ENCODE measurements around the gene YPEL3.

YPEL3 gene

GRCh38 chr16:30064729-30065101 lies 31.3 kb downstream of the YPEL3 start:
- Histone ChIP-seq H3K27ac (ENCODE audit: extremely low read depth, low read depth, low read length) (peak overlapping the region; percentile 100), H3K4me1 (ENCODE audit: control insufficient read depth, insufficient read depth, low read length) (peaks cover 2% of the 10 kb centered on the region; the same call in 1 of the 2 replicates), H3K36me3 (ENCODE audit: control insufficient read depth in 2 of 2, insufficient read depth in 1 of 2, low read length in 2 of 2) (peaks cover 11 to 45% of the 10 kb centered on the region in 2 experiments; a peak in 2 of 3 replicates), H3K4me3 (ENCODE audit: low read depth, low read length) (peak overlapping the region; percentile 94), H3K9me3 (ENCODE audit: control insufficient read depth, insufficient read depth, low read depth, low read length) (no peaks in the 10 kb centered on the region)
- CTCF ChIA-PET: interaction anchor here (0.7 to 3.6 kb wide), 4 partner anchors 10 to 117 kb away, joined by 3 to 25 read pairs (median 5); no protein-coding TSS in a partner anchor
- TF ChIP-seq, protein P1, sequence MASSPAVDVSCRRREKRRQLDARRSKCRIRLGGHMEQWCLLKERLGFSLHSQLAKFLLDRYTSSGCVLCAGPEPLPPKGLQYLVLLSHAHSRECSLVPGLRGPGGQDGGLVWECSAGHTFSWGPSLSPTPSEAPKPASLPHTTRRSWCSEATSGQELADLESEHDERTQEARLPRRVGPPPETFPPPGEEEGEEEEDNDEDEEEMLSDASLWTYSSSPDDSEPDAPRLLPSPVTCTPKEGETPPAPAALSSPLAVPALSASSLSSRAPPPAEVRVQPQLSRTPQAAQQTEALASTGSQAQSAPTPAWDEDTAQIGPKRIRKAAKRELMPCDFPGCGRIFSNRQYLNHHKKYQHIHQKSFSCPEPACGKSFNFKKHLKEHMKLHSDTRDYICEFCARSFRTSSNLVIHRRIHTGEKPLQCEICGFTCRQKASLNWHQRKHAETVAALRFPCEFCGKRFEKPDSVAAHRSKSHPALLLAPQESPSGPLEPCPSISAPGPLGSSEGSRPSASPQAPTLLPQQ (tag by site-specific recombination; IDR thresholded peaks at IDR 0.05): peak; percentile 86
- TF ChIP-seq ZNF623 (tag by site-specific recombination; IDR thresholded peaks at IDR 0.05): 0 out of 2 replicates have a peak, but pooled peaks have one; percentile 10
- TF ChIP-seq, protein P2, sequence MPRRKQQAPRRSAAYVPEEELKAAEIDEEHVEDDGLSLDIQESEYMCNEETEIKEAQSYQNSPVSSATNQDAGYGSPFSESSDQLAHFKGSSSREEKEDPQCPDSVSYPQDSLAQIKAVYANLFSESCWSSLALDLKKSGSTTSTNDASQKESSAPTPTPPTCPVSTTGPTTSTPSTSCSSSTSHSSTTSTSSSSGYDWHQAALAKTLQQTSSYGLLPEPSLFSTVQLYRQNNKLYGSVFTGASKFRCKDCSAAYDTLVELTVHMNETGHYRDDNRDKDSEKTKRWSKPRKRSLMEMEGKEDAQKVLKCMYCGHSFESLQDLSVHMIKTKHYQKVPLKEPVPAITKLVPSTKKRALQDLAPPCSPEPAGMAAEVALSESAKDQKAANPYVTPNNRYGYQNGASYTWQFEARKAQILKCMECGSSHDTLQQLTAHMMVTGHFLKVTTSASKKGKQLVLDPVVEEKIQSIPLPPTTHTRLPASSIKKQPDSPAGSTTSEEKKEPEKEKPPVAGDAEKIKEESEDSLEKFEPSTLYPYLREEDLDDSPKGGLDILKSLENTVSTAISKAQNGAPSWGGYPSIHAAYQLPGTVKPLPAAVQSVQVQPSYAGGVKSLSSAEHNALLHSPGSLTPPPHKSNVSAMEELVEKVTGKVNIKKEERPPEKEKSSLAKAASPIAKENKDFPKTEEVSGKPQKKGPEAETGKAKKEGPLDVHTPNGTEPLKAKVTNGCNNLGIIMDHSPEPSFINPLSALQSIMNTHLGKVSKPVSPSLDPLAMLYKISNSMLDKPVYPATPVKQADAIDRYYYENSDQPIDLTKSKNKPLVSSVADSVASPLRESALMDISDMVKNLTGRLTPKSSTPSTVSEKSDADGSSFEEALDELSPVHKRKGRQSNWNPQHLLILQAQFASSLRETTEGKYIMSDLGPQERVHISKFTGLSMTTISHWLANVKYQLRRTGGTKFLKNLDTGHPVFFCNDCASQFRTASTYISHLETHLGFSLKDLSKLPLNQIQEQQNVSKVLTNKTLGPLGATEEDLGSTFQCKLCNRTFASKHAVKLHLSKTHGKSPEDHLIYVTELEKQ (tag by site-specific recombination; IDR thresholded peaks at IDR 0.05; ENCODE audit: borderline replicate concordance): no peak
- peak; percentile 90 for TF ChIP-seq ZFP69B (tag by site-specific recombination; IDR thresholded peaks at IDR 0.05)
- no peak for TF ChIP-seq ZNF121 (tag by site-specific recombination; IDR thresholded peaks at IDR 0.05)
- 0 out of 2 replicates have a peak, but pooled peaks have one; percentile 7 for TF ChIP-seq ZNF221 (tag by site-specific recombination; IDR thresholded peaks at IDR 0.05; ENCODE audit: borderline replicate concordance)
- 0 out of 2 replicates have a peak, but pooled peaks have one; percentile 7 for TF ChIP-seq ZNF335 (tag by site-specific recombination; conservative IDR thresholded peaks at IDR 0.05)
- no peak for TF ChIP-seq ZNF645 (tag by site-specific recombination; IDR thresholded peaks at IDR 0.05)
- no peak for TF ChIP-seq ZNF473 (tag by site-specific recombination; IDR thresholded peaks at IDR 0.05)
- POLR2A ChIA-PET: interaction anchor here (0.7 to 3.6 kb wide), 20 partner anchors 10 to 741 kb away, joined by 3 to 70 read pairs (median 6); partner anchors contain the start of genes CORO1A, FBRS, PPP4C and TBX6

DNA sequence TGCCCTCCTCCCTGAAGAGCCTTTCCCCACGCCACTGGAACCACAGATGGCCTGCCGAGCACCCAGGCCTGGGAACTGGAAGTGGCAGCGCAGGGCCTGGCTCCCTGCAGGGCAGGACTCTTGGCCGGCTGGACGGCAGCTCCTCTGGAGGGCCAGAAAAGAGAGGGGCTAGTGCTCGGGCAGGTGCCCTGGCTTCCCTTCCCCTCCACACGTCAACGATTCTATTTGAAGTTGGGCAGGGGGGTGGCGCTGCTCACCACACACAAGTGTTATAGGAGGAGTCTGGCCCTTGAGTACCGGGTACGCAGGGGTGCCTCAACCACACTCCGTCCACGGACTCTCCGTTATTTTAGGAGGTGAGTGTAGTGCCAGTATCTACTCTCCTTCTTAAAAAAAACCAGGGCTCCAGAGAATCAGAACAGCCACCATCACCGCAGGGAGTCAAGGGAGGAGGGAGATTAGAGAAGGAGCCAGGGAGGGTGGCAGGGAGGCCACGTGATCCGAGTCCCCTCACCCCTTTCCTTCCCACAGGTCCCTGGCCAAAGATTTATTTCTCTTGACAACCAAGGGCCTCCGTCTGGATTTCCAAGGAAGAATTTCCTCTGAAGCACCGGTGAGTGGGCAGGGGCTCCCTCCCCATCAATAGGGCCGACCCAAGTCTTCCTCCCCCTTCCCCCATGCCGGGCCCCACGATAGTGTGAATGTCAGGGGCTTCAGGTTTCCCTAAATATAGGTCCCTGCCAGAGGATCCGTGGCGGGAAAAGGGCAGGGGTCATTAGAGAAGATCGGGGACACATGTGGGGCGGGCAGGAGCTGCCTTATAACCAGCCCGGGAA lies 31.9 kb downstream of the YPEL3 start:
- CTCF ChIA-PET: interaction anchor here (0.7 to 1.6 kb wide), 5 partner anchors 9 to 565 kb away, joined by 3 to 12 read pairs (median 4); no protein-coding TSS in a partner anchor
- POLR2A ChIA-PET: interaction anchor here (0.7 to 3.6 kb wide), 4 partner anchors 9 to 570 kb away, joined by 4 to 70 read pairs (median 5); partner anchors contain the start of gene PPP4C
- Histone ChIP-seq H3K27ac (ENCODE audit: extremely low read depth, low read depth, low read length) (peak overlapping the region; percentile 100), H3K4me1 (ENCODE audit: control insufficient read depth, insufficient read depth, low read length) (peaks cover 2% of the 10 kb centered on the region; the same call in 1 of the 2 replicates), H3K4me3 (ENCODE audit: low read depth, low read length) (peak overlapping the region; percentile 94), H3K36me3 (ENCODE audit: control insufficient read depth in 2 of 2, insufficient read depth in 1 of 2, low read length in 2 of 2) (peaks cover 13 to 41% of the 10 kb centered on the region in 2 experiments; a peak in 2 of 3 replicates), H3K9me3 (ENCODE audit: control insufficient read depth, insufficient read depth, low read depth, low read length) (no peaks in the 10 kb centered on the region)
- TF ChIP-seq ZNF777 (tag by site-specific recombination; IDR thresholded peaks at IDR 0.05; ENCODE audit: borderline replicate concordance): no peak
- no peak for TF ChIP-seq ZNF221 (tag by site-specific recombination; IDR thresholded peaks at IDR 0.05; ENCODE audit: borderline replicate concordance)
- no peak for TF ChIP-seq ZNF792 (tag by site-specific recombination; IDR thresholded peaks at IDR 0.05)
- no peak for TF ChIP-seq ZFP69B (tag by site-specific recombination; IDR thresholded peaks at IDR 0.05)
- TF ChIP-seq GLIS2 (tag by site-specific recombination; IDR thresholded peaks at IDR 0.05): peak; percentile 82
- TF ChIP-seq, protein P3, sequence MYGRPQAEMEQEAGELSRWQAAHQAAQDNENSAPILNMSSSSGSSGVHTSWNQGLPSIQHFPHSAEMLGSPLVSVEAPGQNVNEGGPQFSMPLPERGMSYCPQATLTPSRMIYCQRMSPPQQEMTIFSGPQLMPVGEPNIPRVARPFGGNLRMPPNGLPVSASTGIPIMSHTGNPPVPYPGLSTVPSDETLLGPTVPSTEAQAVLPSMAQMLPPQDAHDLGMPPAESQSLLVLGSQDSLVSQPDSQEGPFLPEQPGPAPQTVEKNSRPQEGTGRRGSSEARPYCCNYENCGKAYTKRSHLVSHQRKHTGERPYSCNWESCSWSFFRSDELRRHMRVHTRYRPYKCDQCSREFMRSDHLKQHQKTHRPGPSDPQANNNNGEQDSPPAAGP (tag by site-specific recombination; IDR thresholded peaks at IDR 0.05): peak; percentile 36; the same call in 1 of the 2 replicates
- TF ChIP-seq ZNF837 (tag by site-specific recombination; IDR thresholded peaks at IDR 0.05): no peak
- TF ChIP-seq REST (tag by site-specific recombination; IDR thresholded peaks at IDR 0.05): no peak; the same call in 1 of the 2 replicates
- TF ChIP-seq ZNF677 (tag by site-specific recombination; IDR thresholded peaks at IDR 0.05): no peak
- peak; percentile 40 for TF ChIP-seq ZNF18 (tag by site-specific recombination; IDR thresholded peaks at IDR 0.05)
- TF ChIP-seq BCL11B (tag by site-specific recombination; IDR thresholded peaks at IDR 0.05; ENCODE audit: low read depth): no peak
- TF ChIP-seq ZSCAN30 (tag by site-specific recombination; IDR thresholded peaks at IDR 0.05): peak; percentile 63

Measured in HEK293 (cell line).